Effector memory CD4-positive, alpha-beta T cell (primary cell): ENCODE data around the gene ACKR4.
"Not testable (repeated sequence)": the region's sequence is repeated elsewhere in the genome, so short reads cannot be mapped to it uniquely, and the experiment has no call there.

Source experiments
- DNase-seq, 3 donors: peaks; one replicate each; pipeline ENCODE4 v3.0.0-alpha.2; 2020
- H3K27ac ChIP-seq: 2 replicates; pipeline ENCODE4 v1.7.0; 2013; ENCODE audit warnings: mild to moderate bottlenecking, low read length, moderate library complexity; ENCODE audit not compliant: insufficient read depth, poor library complexity, severe bottlenecking
- H3K27me3 ChIP-seq: replicated peaks from 2 replicates; pipeline ENCODE4 v1.7.0; 2013; ENCODE audit warnings: mild to moderate bottlenecking, low read length; ENCODE audit not compliant: insufficient read depth, control insufficient read depth, poor library complexity, severe bottlenecking
- H3K36me3 ChIP-seq: 2 replicates; pipeline ENCODE4 v1.7.0; 2013; ENCODE audit warnings: mild to moderate bottlenecking, low read length, moderate library complexity; ENCODE audit not compliant: control insufficient read depth, insufficient read depth
- H3K4me1 ChIP-seq: 2 replicates; pipeline ENCODE4 v1.7.0; 2013; ENCODE audit warnings: low read length, mild to moderate bottlenecking; ENCODE audit not compliant: control insufficient read depth, insufficient read depth, poor library complexity, severe bottlenecking
- H3K4me3 ChIP-seq: 2 replicates; pipeline ENCODE4 v1.7.0; 2013; ENCODE audit warnings: low read length, low read depth, mild to moderate bottlenecking; ENCODE audit not compliant: insufficient read depth, poor library complexity, severe bottlenecking
- H3K9me3 ChIP-seq: 2 replicates; pipeline ENCODE4 v1.7.0; 2013; ENCODE audit warnings: mild to moderate bottlenecking, low read length, moderate library complexity; ENCODE audit not compliant: control insufficient read depth
- total RNA-seq, 3 donors: gene quantifications; one replicate each; lab custom pipeline; 2026; lab: John Stamatoyannopoulos, UW

ACKR4 gene
- total RNA-seq, result 0 to 0.09 (median 0) reads per million in 3 donors

- no peak within 1 kb of the TSS for H3K27ac ChIP-seq
- no peaks in the 10 kb centered on the region for H3K4me1 ChIP-seq
- no peak within 1 kb of the TSS for H3K4me3 ChIP-seq
- no peak for DNase-seq
- no peaks in the 10 kb centered on the region for H3K27me3 ChIP-seq
- H3K36me3 ChIP-seq, result no peaks in the 10 kb centered on the region
- no peaks in the 10 kb centered on the region for H3K9me3 ChIP-seq
These were observed at the start of gene ACKR4 for GRCh38 chr3:132596816-132597433. TSS of gene ACKR4 (plus strand) at chr3:132597270. CDS start at chr3:132600398, 3,128 bp downstream.

- Histone ChIP-seq H3K9me3 (no peaks in the 10 kb centered on the region), H3K4me3 (no peak overlapping the region), H3K27ac (no peak overlapping the region), H3K27me3 (no peaks in the 10 kb centered on the region), H3K4me1 (no peaks in the 10 kb centered on the region), H3K36me3 (no peaks in the 10 kb centered on the region)
- no peak for DNase-seq
These were observed 47.9 kb upstream of the ACKR4 start for GRCh38 chr3:132549169-132549568.

GRCh38 chr3:132549890-132550578 lies 47.0 kb upstream of the ACKR4 start:
- Histone ChIP-seq H3K36me3 (no peaks in the 10 kb centered on the region), H3K4me3 (no peak overlapping the region), H3K27me3 (no peaks in the 10 kb centered on the region), H3K4me1 (no peaks in the 10 kb centered on the region), H3K9me3 (no peaks in the 10 kb centered on the region), H3K27ac (no peak overlapping the region)
- no peak for DNase-seq

- no peaks in the 10 kb centered on the region for H3K36me3 ChIP-seq
- H3K27me3 ChIP-seq, result no peaks in the 10 kb centered on the region
- no peaks in the 10 kb centered on the region for H3K9me3 ChIP-seq
- DNase-seq, result no peak
- H3K4me1 ChIP-seq, result no peaks in the 10 kb centered on the region
- H3K4me3 ChIP-seq, result no peak overlapping the region
- H3K27ac ChIP-seq, result no peak overlapping the region
These were observed 46.3 kb upstream of the ACKR4 start for GRCh38 chr3:132550579-132551305.

- Histone ChIP-seq H3K4me1 (no peaks in the 10 kb centered on the region), H3K27me3 (no peaks in the 10 kb centered on the region), H3K36me3 (no peaks in the 10 kb centered on the region), H3K27ac (no peak overlapping the region), H3K9me3 (no peaks in the 10 kb centered on the region), H3K4me3 (no peak overlapping the region)
- DNase-seq, result no peak
These were observed 43.2 kb upstream of the ACKR4 start for GRCh38 chr3:132553826-132554225.

- DNase-seq, result no peak
- no peaks in the 10 kb centered on the region for H3K4me1 ChIP-seq
- no peak overlapping the region for H3K4me3 ChIP-seq
These were observed 42.6 kb upstream of the ACKR4 start for GRCh38 chr3:132554437-132554836.

GRCh38 chr3:132555306-132556035 lies 41.6 kb upstream of the ACKR4 start:
- no peaks in the 10 kb centered on the region for H3K36me3 ChIP-seq
- H3K4me1 ChIP-seq, result no peaks in the 10 kb centered on the region
- no peaks in the 10 kb centered on the region for H3K27me3 ChIP-seq
- H3K9me3 ChIP-seq, result no peaks in the 10 kb centered on the region
- DNase-seq, result no peak
- no peak overlapping the region for H3K4me3 ChIP-seq
- H3K27ac ChIP-seq, result no peak overlapping the region

More at GRCh38 chr3:132554437-132554836, 42.6 kb upstream of the ACKR4 start:
- Histone ChIP-seq H3K27ac (no peak overlapping the region), H3K36me3 (no peaks in the 10 kb centered on the region), H3K9me3 (no peaks in the 10 kb centered on the region), H3K27me3 (no peaks in the 10 kb centered on the region)

- H3K27me3 ChIP-seq, H3K4me1 ChIP-seq, H3K36me3 ChIP-seq, H3K4me3 ChIP-seq, DNase-seq, H3K9me3 ChIP-seq, H3K27ac ChIP-seq: not testable (repeated sequence)
These were observed 41.1 kb upstream of the ACKR4 start for GRCh38 chr3:132556036-132556386.

GRCh38 chr3:132556508-132557159 lies 40.4 kb upstream of the ACKR4 start:
- DNase-seq, result no peak
- H3K9me3 ChIP-seq, result no peaks in the 10 kb centered on the region
- no peak overlapping the region for H3K27ac ChIP-seq
- no peaks in the 10 kb centered on the region for H3K36me3 ChIP-seq
- H3K27me3 ChIP-seq, result no peaks in the 10 kb centered on the region
- H3K4me3 ChIP-seq, result no peak overlapping the region
- no peaks in the 10 kb centered on the region for H3K4me1 ChIP-seq
